GM12878 (cell line): ENCODE measurements around the gene BRICD5. TPM values are rescaled to one million over a fixed set of nuclear protein-coding genes. Genes with fewer than 3 reads are reported as not detected.

ENCODE experiments used
- BACH1 ChIP-seq: fragments of 450-650 bp; IDR thresholded peaks from 2 replicates; pipeline ENCODE4 v1.6.1; 2017; ENCODE audit warnings: mild to moderate bottlenecking, borderline replicate concordance
- BRCA1 ChIP-seq: IDR thresholded peaks from 2 replicates; pipeline ENCODE4 v1.6.1; 2011; ENCODE audit warnings: low read depth, low read length, improper control_type of control experiment
- CHD4 ChIP-seq: fragments of 200-600 bp; sonication (generic); IDR thresholded peaks from 2 replicates; pipeline ENCODE4 v1.6.1; 2016; ENCODE audit warnings: mild to moderate bottlenecking
- E2F4 ChIP-seq: IDR thresholded peaks from 2 replicates; pipeline ENCODE4 v1.6.1; 2012; ENCODE audit warnings: low read depth, low read length, improper control_type of control experiment
- ESRRA ChIP-seq: IDR thresholded peaks from 2 replicates; pipeline ENCODE4 v1.6.1; 2012; ENCODE audit warnings: mild to moderate bottlenecking, low read length, improper control_type of control experiment
- HCFC1 ChIP-seq: fragments of 150-350 bp; IDR thresholded peaks from 2 replicates; pipeline ENCODE4 v1.6.1; 2014; ENCODE audit warnings: low read length
- KLF5 ChIP-seq: fragments of 450-650 bp; IDR thresholded peaks from 2 replicates; pipeline ENCODE4 v1.6.1; 2014; ENCODE audit warnings: mild to moderate bottlenecking; ENCODE audit not compliant: partially characterized antibody
- MEF2A ChIP-seq: IDR thresholded peaks from 2 replicates; pipeline ENCODE4 v1.6.1; 2011; ENCODE audit warnings: low read depth, mild to moderate bottlenecking, low read length, moderate library complexity; ENCODE audit not compliant: insufficient read depth
- MXI1 ChIP-seq: fragments of 150-350 bp; IDR thresholded peaks from 2 replicates; pipeline ENCODE4 v1.6.1; 2011; ENCODE audit warnings: low read depth, mild to moderate bottlenecking, inconsistent platforms, low read length, improper control_type of control experiment
- MYC ChIP-seq: IDR thresholded peaks from 2 replicates; pipeline ENCODE4 v1.6.1; 2011; ENCODE audit warnings: mild to moderate bottlenecking, low read length, moderate library complexity, inconsistent platforms; ENCODE audit not compliant: insufficient read depth, insufficient replicate concordance, insufficient read length, severe bottlenecking
- NFXL1 ChIP-seq: fragments of 450-650 bp; IDR thresholded peaks from 2 replicates; pipeline ENCODE4 v1.6.1; 2017; ENCODE audit warnings: antibody characterized with exemption, mild to moderate bottlenecking, borderline replicate concordance
- PAX5 ChIP-seq: IDR thresholded peaks from 2 replicates; pipeline ENCODE4 v1.6.1; 2011; ENCODE audit warnings: low read depth, low read length, borderline replicate concordance
- POLR2A ChIP-seq: IDR thresholded peaks from 2 replicates; pipeline ENCODE4 v1.6.1; 2011; ENCODE audit warnings: low read depth, mild to moderate bottlenecking, low read length
- POLR2AphosphoS5 ChIP-seq: IDR thresholded peaks from 2 replicates; pipeline ENCODE4 v1.6.1; 2011; ENCODE audit warnings: mild to moderate bottlenecking, low read length, inconsistent platforms
- PRDM15 ChIP-seq: fragments of 450-650 bp; formaldehyde crosslinking; IDR thresholded peaks from 2 replicates; pipeline ENCODE4 v1.4.0; 2020; ENCODE audit warnings: mild to moderate bottlenecking, moderate library complexity
- RAD21 ChIP-seq: IDR thresholded peaks from 2 replicates; pipeline ENCODE4 v1.6.1; 2011; ENCODE audit warnings: mild to moderate bottlenecking, low read depth, low read length, moderate library complexity; ENCODE audit not compliant: insufficient read depth
- RUNX3 ChIP-seq: IDR thresholded peaks from 2 replicates; pipeline ENCODE4 v1.6.1; 2012; ENCODE audit warnings: low read length, inconsistent platforms
- SMC3 ChIP-seq: IDR thresholded peaks from 2 replicates; pipeline ENCODE4 v1.6.1; 2011; ENCODE audit warnings: low read length, improper control_type of control experiment, borderline replicate concordance
- ZBTB11 ChIP-seq: fragments of 450-650 bp; formaldehyde crosslinking; IDR thresholded peaks from 2 replicates; pipeline ENCODE4 v1.5.0; 2022; ENCODE audit warnings: mild to moderate bottlenecking, missing genetic modification characterization
- ZSCAN29 ChIP-seq: fragments of 450-650 bp; IDR thresholded peaks from 2 replicates; pipeline ENCODE4 v1.6.1; 2017; ENCODE audit warnings: mild to moderate bottlenecking, moderate library complexity
- polyA plus RNA-seq, 11 experiments: library from polyadenylated mRNA; depleted of rRNA in 4 of 11; unstranded in 6 of 11; stranded (reverse) in 5 of 11; fragments of >200 nt; fragmentation: Nextera tagmentation in 4 of 11; fragmentation: Illumina TruSeq in 1 of 11; extraction: Ambion mirVana in 4 of 11; extraction: Trizol in 1 of 11; gene quantifications; 1 replicate in 1 of 11; 2 replicates in 10 of 11; pipeline versions ENCODE4 v1.2.1 to v1.2.3, GENCODE V29; 2011 to 2016; ENCODE audit warnings: inconsistent platforms in 2 of 11, missing spikeins in 2 of 11, low read depth in 1 of 11
- total RNA-seq, 4 experiments: library from RNA; depleted of rRNA in 3 of 4; stranded (reverse); fragments of >200 nt in 3 of 4; fragmentation: Illumina TruSeq in 1 of 4; extraction: Trizol in 1 of 4; gene quantifications; 2 replicates each; pipeline versions ENCODE4 v1.2.1 to v1.2.3, GENCODE V29; 2013 to 2021
- TF ChIP-seq, protein P1 (sequence below): IDR thresholded peaks from 2 replicates; pipeline ENCODE4 v1.6.1; 2012; ENCODE audit warnings: low read depth, low read length, improper control_type of control experiment

The BRICD5 gene
- total and polyA plus RNA-seq, 10 of the 15 experiments (the other 5 are each of a cell fraction or from before 2014, with no cell fraction given) = 0.58 to 11.6 (median 1.5) TPM; not detected in 1

DNA sequence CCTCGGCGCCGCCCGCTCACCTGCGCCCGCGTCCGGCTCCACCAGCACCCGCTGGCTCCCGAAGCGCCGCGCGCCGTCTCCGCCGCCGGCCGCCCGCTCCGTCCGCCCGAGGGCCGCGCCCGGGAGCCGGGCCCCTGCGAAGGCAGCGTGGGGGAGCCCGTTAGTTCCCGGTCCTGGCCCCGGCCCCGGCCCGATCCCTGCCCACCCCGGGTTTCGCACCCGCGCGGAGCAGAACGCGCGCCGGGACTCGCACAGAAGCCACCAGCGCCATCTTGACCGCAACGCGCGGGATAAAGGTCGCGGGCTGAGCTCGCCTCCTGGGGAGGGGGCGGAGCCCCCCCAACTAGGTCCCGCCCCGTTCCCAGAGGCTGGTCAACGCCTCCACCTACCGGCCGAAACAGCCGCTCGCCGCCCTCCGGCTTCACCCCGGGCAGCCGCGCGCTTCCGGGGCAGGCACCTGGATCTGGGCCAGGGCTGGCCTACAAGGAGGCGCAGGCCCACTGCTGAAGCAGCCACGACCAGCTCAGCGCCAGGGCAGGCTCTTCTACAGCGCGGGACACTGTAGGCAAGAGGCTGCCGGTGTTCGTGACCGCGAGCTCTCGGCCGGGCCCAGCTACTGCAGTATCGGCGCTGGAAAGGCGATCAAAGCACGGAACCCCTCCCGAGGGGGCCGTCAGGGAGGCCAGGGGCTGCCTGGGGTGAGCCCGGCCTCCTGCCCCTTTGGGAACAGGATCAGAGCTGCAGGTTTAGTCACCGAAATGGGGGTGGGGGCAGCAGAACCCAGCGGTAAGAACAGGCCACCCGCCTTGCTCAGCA, 40.8 kb upstream of the BRICD5 start, which contains the start of gene ECI1 (continued):
- TF ChIP-seq PAX5 (peak; percentile 55; the same call in 1 of the 2 replicates), E2F4 (no peak), KLF5 (peak; percentile 57), RAD21 (0 out of 2 replicates have a peak, but pooled peaks have one; percentile 32), ZBTB11 (CRISPR knock-in tag) (no peak), HCFC1 (peak; percentile 31; the same call in 1 of the 2 replicates), CHD4 (no peak), MEF2A (no peak), NFXL1 (no peak), BRCA1 (no peak), ZSCAN29 (peak; percentile 61; the same call in 1 of the 2 replicates), MYC (no peak), MXI1 (peak; percentile 94), PRDM15 (no peak), POLR2A (peak; percentile 91), ESRRA (no peak), POLR2AphosphoS5 (peak; percentile 69; the same call in 1 of the 2 replicates), BACH1 (0 out of 2 replicates have a peak, but pooled peaks have one; percentile 43), RUNX3 (peak; percentile 93), SMC3 (peak; percentile 31; the same call in 1 of the 2 replicates)
- TF ChIP-seq, protein P1, sequence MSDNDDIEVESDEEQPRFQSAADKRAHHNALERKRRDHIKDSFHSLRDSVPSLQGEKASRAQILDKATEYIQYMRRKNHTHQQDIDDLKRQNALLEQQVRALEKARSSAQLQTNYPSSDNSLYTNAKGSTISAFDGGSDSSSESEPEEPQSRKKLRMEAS = 0 out of 2 replicates have a peak, but pooled peaks have one; percentile 22
